ENCODE results near the gene OR5J2.
"Not testable (repeated sequence)": the region's sequence is repeated elsewhere in the genome, so short reads cannot be mapped to it uniquely, and the experiment has no call there.

OR5J2 gene

GRCh38 chr11:56207790-56208189, 31.4 kb downstream of the OR5J2 start:
- H3K36me3 ChIP-seq (ENCODE audit: insufficient read depth, low read length): no peaks in the 10 kb centered on the region
- no peaks in the 10 kb centered on the region for H3K27me3 ChIP-seq (ENCODE audit: control insufficient read depth, insufficient read depth, low read length)
- H3K9ac ChIP-seq (ENCODE audit: low read depth, low read length): no peak overlapping the region
- H3K4me1 ChIP-seq (ENCODE audit: control insufficient read depth, insufficient read depth, low read length): no peaks in the 10 kb centered on the region
- H3K4me3 ChIP-seq (ENCODE audit: low read length): no peak overlapping the region
- no peak overlapping the region for H3K4me2 ChIP-seq (ENCODE audit: low read length)
- peaks cover 5% of the 10 kb centered on the region for H3K9me3 ChIP-seq (replicated peaks; ENCODE audit: low read length)

GRCh38 chr11:56214537-56214936, 38.1 kb downstream of the OR5J2 start:
- Histone ChIP-seq H3K4me2 (ENCODE audit: low read length) (no peak overlapping the region), H3K9ac (ENCODE audit: low read depth, low read length) (no peak overlapping the region), H3K4me1 (ENCODE audit: control insufficient read depth, insufficient read depth, low read length) (no peaks in the 10 kb centered on the region), H3K36me3 (ENCODE audit: insufficient read depth, low read length) (no peaks in the 10 kb centered on the region), H3K27me3 (ENCODE audit: control insufficient read depth, insufficient read depth, low read length) (no peaks in the 10 kb centered on the region), H3K4me3 (ENCODE audit: low read length) (no peak overlapping the region), H3K9me3 (replicated peaks; ENCODE audit: low read length) (no peaks in the 10 kb centered on the region)

GRCh38 chr11:56219735-56220134, 43.3 kb downstream of the OR5J2 start:
- H3K36me3 ChIP-seq (ENCODE audit: insufficient read depth, low read length); H3K27me3 ChIP-seq (ENCODE audit: control insufficient read depth, insufficient read depth, low read length); H3K9me3 ChIP-seq (replicated peaks; ENCODE audit: low read length); H3K4me2 ChIP-seq (ENCODE audit: low read length); H3K9ac ChIP-seq (ENCODE audit: low read depth, low read length); H3K4me3 ChIP-seq (ENCODE audit: low read length); H3K4me1 ChIP-seq (ENCODE audit: control insufficient read depth, insufficient read depth, low read length): not testable (repeated sequence)

All from skeletal muscle satellite cell (primary cell).